ENCODE measurements around the gene LAMA5.
A peak's percentile ranks its signal among the peaks of the same experiment; 100 is the strongest.

The LAMA5 gene

GRCh38 chr20:62367136-62367632 lies at the start of gene LAMA5:
LAMA5 (minus strand) TSS chr20:62367312; CDS start chr20:62367245, 67 bp downstream.
- no peak for DNase-seq (ENCODE audit: low read depth in 3 of 3)

- DNase-seq (ENCODE audit: low read depth in 3 of 3) = no peak
Measured at GRCh38 chr20:62415354-62416111, 48.4 kb upstream of the LAMA5 start.

DNA sequence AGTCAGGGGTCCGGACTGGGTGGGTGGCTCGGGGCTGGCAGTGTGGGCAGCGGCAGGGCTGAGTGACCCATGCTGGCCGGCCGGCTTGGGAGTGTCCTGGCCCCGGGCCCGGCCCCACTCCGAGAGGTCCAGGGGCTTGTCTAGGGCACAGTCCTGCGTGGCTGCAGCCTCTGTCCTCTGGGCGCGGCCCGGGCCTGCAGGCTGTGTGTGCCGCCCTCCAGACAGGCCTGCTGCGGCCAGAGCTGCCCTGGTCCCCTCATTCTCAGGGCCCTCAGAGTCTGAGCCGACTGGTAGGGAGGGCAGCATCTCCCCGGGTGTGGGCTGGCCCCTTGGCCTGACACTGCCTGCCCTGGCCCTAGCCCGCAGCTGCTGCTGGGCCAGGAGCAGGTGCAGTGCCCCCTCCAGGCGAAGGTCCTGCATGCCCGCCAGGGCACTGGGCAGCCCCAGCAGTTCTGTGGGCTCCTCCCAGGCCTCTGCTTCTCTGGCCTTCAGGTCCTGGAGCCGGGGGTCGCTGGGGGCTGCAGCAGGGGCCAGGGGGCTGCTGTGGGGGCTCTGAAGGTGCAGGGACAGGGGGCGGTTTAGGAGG lies 46.9 kb upstream of the LAMA5 start:
- DNase-seq (ENCODE audit: low read depth in 3 of 3) = no peak

DNA sequence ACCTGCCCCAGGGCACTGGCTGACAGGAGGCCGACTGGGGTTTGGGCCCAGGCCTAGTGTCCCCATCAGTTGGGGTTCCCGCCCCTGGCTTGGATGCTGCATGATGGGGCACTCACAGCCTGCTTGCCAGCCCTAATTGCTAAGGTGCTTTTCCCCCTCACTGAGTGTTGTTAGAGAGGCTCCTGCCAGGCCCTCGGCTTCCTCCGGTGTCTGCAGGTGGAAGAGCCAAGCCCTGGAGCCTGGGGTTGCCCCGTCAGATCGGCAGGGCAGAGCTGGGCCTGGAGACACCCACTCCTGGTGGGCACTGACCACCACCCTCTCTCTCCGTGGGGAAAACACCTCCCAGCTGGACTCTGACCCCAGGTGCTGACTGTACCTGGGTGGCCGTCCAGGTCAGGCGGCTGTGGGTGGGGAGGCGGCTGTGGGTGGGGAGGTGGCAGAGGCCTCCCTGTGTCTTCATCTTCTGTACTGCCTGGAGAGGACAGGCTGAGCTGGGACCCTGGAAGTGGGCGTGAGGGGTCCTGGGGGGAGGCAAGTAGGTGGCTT lies 46.0 kb upstream of the LAMA5 start:
- DNase-seq (ENCODE audit: low read depth in 3 of 3) = no peak

GRCh38 chr20:62412194-62413024 lies 45.3 kb upstream of the LAMA5 start:
- no peak for DNase-seq (ENCODE audit: low read depth in 3 of 3)

DNA sequence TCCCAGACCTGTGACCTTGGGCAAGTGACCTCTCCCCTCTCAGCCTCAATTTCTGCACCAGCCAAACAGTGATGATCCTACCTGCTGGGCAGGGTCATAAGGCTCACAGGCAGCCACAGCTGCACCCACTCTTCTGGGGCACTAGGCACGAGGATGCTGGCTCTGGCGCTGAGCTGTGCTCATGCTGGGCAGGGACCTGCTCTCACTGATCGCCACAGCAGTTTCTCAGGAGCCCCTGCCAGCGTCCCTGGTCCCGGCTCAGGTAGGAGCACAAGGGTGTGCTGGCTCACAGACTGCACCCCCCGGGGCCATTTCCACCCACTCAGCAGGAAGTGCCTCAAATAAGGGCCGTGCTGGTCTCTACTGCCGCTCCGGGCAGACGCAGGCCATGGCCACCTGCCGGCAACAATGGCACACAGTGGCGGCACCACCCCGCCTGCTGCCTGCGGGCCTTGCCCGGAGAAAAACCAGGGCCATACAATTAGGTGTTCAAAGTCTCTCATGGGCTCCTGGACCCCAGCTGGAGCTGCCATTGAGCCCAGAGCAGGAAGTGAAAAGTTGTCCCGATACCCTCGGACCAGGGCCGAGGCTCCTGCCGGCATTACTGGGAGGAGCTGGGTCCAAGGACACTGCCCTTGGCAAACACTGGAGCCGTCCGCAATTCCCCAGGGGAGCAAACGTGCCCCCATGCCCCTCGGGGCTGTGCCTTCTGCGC lies 44.5 kb upstream of the LAMA5 start:
- no peak for DNase-seq (ENCODE audit: low read depth in 3 of 3)

DNA sequence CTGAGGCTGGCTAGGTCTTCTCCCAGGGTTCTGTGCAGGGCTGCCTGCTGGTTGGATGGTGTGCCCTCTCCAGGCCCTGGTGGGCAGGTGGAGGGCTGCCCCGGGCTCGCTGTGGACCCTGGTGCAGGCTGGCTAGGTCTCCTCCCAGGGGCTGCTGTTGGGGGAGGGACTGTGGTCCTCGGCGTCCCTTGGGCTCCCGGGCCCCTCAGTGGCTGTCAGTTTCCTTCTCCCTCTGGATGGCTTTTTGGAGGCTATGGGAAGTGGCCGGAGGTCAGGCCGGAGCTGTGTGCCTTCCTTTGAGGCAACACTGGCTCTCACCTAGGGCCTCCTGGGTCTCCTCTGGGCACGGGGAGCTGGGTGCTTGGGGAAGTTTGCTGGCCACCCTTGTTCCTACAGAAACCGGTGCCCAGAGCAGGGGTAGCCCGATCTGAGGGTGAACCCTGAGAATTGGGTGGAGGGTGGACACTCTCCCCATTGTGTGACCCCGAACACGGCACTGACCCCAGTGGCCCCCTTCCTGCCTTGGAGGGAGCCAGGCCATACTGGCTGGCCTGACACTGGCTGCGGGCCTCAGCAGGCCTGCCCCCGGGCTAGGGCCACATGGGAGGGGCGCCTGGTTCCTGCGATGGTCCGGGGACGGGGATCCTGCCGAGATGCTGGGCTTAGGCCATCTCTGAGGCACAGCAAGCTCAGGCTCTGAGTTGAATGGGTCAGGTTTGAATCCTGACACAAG lies 43.8 kb upstream of the LAMA5 start:
- DNase-seq (ENCODE audit: low read depth in 3 of 3) = no peak

GRCh38 chr20:62409931-62410745 lies 43.0 kb upstream of the LAMA5 start:
- DNase-seq (ENCODE audit: low read depth in 3 of 3) = no peak

- no peak for DNase-seq (ENCODE audit: low read depth in 3 of 3)
Measured at GRCh38 chr20:62409086-62409853, 42.2 kb upstream of the LAMA5 start.

- no peak for DNase-seq (ENCODE audit: low read depth in 3 of 3)
Measured at GRCh38 chr20:62408640-62409039, 41.5 kb upstream of the LAMA5 start.

DNA sequence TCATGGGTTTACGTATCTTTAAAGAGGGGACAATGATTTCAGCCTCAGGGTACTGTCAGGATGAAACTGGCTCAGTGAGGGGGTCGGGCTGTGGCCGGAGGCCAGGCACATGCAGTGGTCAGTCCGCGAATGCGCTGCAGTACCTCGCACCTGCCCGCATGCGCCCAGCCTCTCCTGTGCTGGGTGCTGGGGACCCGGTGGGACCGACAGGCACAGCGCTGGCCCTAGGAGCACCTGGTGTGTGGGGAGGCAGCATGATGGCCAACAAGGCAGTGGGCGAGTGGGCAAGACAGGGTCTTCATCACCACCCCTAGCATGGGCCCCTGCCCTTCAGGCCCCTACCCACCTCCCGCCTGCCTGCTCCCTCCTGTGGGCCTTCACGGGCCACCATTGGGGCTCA lies 40.9 kb upstream of the LAMA5 start:
- no peak for DNase-seq (ENCODE audit: low read depth in 3 of 3)

- DNase-seq (ENCODE audit: low read depth in 3 of 3) = peak; percentile 78 to 83 (median 81)
Measured at GRCh38 chr20:62407221-62407992, 40.3 kb upstream of the LAMA5 start, which contains the start of gene CABLES2. CABLES2 (minus strand) TSS chr20:62407285; CDS start chr20:62407276, 9 bp downstream.

GRCh38 chr20:62406635-62407176 lies 39.6 kb upstream of the LAMA5 start:
- DNase-seq (ENCODE audit: low read depth in 3 of 3) = no peak

- DNase-seq (ENCODE audit: low read depth in 3 of 3) = no peak
Measured at GRCh38 chr20:62405981-62406513, 38.9 kb upstream of the LAMA5 start.

DNA sequence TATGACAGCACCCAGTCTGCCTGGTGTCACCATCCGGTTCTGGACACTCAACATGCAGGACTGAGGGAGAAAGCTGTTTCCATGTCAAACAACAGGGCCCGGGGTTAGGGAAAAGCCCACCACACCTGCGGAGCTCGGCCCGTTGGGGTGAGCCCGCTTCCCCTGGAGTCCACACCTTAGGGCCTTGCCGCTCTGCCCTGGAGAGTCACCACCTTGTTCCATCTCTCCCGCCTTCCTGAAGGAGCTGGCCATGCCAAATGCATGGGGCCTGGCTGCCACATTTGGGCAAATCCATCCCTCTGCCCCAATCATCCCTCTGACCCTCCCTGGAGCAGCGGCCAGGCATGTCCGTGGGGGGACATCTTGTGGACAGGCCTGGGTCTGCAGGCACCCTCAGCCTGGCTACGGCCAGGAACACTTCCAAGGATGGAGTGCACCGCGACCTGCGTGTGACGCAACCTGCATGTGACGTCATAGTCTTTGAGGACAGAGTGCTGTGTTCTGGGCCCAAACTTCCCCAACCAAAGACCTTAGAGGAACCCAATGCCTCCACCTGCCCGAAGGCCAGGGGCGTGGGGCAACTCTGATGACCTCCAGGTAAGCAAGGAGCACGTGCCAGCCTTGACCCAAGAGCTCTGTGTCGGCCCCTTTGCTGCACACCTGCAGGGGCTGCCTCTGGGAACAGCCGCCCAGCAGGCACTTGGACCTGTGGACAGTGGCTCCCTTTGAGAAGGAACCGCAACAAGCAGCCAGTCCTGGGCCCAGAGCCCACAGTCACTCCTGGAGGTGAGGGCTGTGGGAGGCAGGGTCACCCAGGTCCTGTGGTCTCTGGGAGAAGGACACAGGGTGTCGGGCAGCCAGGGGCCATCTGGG lies 38.2 kb upstream of the LAMA5 start:
- no peak for DNase-seq (ENCODE audit: low read depth in 3 of 3)

DNA sequence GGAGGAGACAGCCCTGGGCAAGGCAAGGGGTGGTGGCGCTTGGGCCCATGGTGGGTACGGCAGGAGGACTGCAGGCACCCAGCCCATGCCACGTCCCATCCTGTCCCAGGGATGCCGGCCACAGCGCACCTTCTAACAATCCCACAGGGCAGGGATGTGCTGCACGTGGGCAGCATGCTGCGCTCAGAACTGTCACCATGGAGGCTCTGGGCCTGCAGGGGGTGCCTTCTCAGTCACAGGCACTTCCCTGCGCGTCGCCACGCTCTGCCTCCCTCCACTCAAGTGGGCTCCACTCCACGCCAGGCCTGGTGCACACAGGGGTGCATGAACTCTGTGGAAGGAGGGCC lies 37.6 kb upstream of the LAMA5 start:
- no peak for DNase-seq (ENCODE audit: low read depth in 3 of 3)
